ENCODE measurements around the gene BRD1. TPM values are rescaled to one million over a fixed set of nuclear protein-coding genes. Genes with fewer than 3 reads are reported as not detected.
A peak's percentile ranks its signal among the peaks of the same experiment; 100 is the strongest.
"Not testable (repeated sequence)": the region's sequence is repeated elsewhere in the genome, so short reads cannot be mapped to it uniquely, and the experiment has no call there.

The BRD1 gene
- total RNA-seq, 1 donor from 2014 or later, result 40.3 TPM

DNA sequence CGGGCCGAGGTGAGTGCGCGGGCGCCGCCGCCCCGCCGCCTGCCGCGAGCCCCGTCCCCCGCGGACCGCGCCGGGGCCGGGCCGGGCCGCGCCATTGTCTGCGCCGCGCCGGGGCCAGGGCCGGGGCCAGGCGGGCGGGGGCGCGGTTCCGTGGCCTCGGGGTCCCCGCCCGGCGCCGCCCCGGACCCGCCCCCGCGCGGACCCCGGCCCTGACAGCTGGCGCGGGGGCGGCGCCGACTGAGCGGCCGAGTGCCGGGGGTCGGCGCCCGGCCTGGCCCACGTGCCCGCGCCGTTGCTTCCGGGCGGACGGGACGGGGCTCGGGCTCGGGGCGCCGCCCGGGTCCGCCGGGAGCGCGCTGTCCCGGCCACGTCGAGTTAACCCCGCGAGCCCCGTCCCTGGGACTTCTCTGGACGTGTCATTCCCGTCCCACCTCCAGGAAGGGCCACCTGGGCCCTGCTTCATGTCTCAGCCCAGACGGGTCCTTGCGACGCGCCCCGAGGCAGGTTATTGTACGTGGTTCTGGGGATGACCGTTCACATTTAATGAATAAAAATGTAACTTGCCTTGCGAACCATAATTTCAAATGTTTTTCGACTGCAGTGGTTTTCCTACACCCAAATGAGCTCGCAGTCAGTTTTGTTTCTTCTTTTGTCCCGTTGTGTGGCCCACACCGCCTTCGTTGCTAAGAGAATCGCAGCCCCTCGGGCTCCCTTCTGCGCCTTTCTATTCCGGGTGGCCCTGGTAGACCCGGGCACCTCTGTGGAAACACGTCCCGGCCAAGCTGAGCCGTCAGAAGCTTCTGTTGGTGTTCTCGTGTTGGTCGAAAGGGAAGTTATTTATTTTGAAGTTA lies 26.5 kb upstream of the BRD1 start:
- no peaks in the 10 kb centered on the region for H3K9me3 Mint-ChIP-seq (ENCODE audit: unreplicated experiment)
- TF ChIP-seq, protein P1, sequence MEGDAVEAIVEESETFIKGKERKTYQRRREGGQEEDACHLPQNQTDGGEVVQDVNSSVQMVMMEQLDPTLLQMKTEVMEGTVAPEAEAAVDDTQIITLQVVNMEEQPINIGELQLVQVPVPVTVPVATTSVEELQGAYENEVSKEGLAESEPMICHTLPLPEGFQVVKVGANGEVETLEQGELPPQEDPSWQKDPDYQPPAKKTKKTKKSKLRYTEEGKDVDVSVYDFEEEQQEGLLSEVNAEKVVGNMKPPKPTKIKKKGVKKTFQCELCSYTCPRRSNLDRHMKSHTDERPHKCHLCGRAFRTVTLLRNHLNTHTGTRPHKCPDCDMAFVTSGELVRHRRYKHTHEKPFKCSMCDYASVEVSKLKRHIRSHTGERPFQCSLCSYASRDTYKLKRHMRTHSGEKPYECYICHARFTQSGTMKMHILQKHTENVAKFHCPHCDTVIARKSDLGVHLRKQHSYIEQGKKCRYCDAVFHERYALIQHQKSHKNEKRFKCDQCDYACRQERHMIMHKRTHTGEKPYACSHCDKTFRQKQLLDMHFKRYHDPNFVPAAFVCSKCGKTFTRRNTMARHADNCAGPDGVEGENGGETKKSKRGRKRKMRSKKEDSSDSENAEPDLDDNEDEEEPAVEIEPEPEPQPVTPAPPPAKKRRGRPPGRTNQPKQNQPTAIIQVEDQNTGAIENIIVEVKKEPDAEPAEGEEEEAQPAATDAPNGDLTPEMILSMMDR (IDR thresholded peaks at IDR 0.05; ENCODE audit: unreplicated experiment), result no peak
- H3K36me3 Mint-ChIP-seq (ENCODE audit: low read depth, unreplicated experiment), result peaks cover 13% of the 10 kb centered on the region
- peaks cover 23% of the 10 kb centered on the region for H3K27me3 Mint-ChIP-seq (ENCODE audit: unreplicated experiment)
- peak; percentile 35 for DNase-seq (ENCODE audit: low spot score)
- H3K27ac Mint-ChIP-seq (ENCODE audit: unreplicated experiment), result peak overlapping the region; percentile 86
- H3K4me3 Mint-ChIP-seq (ENCODE audit: unreplicated experiment), result peak overlapping the region; percentile 97
- H3K4me1 Mint-ChIP-seq (ENCODE audit: unreplicated experiment), result peaks cover 22% of the 10 kb centered on the region

DNA sequence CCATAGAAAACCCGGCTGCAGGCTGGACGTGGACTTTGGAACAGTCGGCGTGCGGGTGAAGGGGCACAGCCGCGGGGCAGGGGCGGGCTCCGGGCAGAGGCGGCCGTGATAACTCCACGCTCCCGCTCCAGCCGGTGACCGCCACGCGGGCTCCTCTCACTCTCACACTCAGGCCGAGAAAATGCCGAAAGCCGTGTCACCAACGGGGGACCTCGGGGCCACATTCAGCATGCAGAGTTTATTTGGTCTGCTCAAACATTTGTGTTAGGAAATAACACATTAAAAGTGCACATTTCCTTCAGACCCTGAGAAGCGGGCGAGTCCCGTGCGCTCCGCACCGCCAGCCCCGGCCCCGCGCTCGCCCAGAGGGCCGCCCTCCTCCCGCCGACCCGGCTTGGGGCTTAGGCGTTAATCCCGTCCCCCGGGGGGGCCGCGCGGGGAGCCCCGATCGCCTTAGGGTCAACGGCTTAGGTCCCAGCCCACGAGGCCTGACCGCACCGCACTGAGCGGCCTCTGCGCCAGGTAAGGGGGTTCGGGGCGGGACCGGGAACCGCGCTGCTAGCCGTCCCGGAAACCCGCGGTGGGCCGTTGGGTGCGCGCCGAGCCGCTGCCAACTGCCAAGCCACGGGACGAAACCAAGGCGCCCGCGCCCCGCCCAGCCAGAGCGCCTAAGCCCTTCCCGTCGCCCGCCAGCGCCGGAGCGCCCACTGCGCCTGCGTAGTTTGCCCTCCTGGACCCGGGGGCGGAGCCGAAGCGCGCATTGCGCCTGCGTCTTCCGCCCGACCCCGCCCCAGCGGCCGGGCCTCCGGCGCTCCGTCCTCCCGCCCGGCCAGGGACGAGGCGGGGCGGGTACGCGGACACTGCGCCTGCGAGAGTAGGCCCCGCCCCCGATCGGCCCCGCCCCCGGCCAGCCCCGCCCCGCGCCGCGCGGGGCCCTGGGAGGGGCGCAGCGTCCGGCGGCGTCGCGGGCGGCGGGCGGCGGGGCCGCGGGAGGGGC lies 25.5 kb upstream of the BRD1 start, which contains the start of gene ZBED4:
Gene ZBED4, plus strand, starts transcription at position 947 of the 997 bp plus-strand sequence. CDS start 29,819 bp downstream, outside the sequence.
- H3K4me1 Mint-ChIP-seq (ENCODE audit: unreplicated experiment), result peaks cover 18% of the 10 kb centered on the region
- peaks cover 24% of the 10 kb centered on the region for H3K27me3 Mint-ChIP-seq (ENCODE audit: unreplicated experiment)
- no peaks in the 10 kb centered on the region for H3K9me3 Mint-ChIP-seq (ENCODE audit: unreplicated experiment)
- peak within 1 kb of the TSS; percentile 86 for H3K27ac Mint-ChIP-seq (ENCODE audit: unreplicated experiment)
- H3K4me3 Mint-ChIP-seq (ENCODE audit: unreplicated experiment), result peak within 1 kb of the TSS; percentile 97
- peaks cover 8% of the 10 kb centered on the region for H3K36me3 Mint-ChIP-seq (ENCODE audit: low read depth, unreplicated experiment)
- DNase-seq (ENCODE audit: low spot score), result peak; percentile 100
- TF ChIP-seq, protein P1 (IDR thresholded peaks at IDR 0.05; ENCODE audit: unreplicated experiment), result no peak

DNA sequence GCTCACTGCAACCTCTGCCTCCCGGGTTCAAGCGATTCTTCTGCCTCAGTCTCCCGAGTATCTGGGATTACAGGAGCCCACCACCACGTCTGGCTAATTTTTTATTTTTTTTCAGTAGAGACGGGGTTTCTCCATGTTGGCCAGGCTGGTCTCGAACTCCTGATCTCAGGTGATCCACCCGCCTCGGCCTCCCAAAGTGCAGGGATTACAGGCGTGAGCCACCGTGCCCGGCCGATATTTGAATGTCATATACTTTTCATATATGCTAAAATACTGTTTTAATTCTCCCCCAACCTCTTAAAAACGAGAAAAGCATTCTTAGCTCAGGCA lies 24.9 kb upstream of the BRD1 start:
- H3K27me3 Mint-ChIP-seq (ENCODE audit: unreplicated experiment), result peaks cover 30% of the 10 kb centered on the region
- not testable (repeated sequence) for H3K9me3 Mint-ChIP-seq (ENCODE audit: unreplicated experiment)

DNA sequence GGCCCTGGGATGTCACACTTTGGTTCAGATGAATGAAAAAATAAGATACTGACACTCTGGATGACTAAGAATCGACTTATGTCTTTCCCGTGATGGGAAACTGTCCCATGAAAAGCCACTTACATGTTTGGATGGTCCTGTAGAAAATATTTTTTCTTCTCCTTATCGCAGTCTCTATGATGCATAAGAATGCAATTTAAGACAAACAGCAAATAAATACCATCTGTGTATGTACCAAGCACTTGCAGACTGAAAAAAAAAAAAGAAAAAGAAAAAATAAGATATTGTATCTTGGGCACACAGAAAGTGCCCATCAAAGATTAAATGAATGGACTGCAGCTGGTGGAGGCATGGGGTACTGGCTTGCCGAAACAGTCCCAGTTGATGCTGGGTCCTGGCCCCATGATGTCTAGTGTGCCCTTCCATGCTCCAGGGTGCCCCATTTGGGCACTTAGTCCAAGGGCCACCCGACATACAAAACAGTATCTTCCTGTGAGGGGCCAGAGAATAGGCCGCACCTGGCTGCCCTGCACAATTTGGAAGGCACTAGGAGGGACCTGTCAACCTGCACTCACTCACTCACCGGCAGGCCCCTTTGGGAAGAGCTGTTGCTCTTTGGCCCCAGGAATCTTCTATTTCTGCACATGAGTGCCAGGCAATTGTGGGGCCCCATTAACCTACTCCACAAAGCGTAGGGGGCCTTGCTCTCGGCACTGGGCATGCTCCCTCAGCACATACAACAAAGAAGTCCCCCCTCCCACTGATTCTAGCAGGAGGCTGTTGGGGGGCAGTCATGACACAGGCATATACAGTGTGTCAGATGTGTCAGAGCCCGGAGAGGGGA lies 23.5 kb upstream of the BRD1 start:
- H3K27me3 Mint-ChIP-seq (ENCODE audit: unreplicated experiment), result peaks cover 40% of the 10 kb centered on the region
- H3K27ac Mint-ChIP-seq (ENCODE audit: unreplicated experiment), result no peak overlapping the region

More for the DNA sequence above, 24.9 kb upstream of the BRD1 start:
- H3K4me1 Mint-ChIP-seq (ENCODE audit: unreplicated experiment), result peaks cover 18% of the 10 kb centered on the region
- not testable (repeated sequence) for DNase-seq (ENCODE audit: low spot score); H3K36me3 Mint-ChIP-seq (ENCODE audit: low read depth, unreplicated experiment); H3K27ac Mint-ChIP-seq (ENCODE audit: unreplicated experiment)
- H3K4me3 Mint-ChIP-seq (ENCODE audit: unreplicated experiment), result peak overlapping the region; percentile 69

More for the DNA sequence above, 23.5 kb upstream of the BRD1 start:
- H3K4me3 Mint-ChIP-seq (ENCODE audit: unreplicated experiment), result peak overlapping the region; percentile 19
- H3K4me1 Mint-ChIP-seq (ENCODE audit: unreplicated experiment), result peaks cover 18% of the 10 kb centered on the region
- TF ChIP-seq, protein P1 (IDR thresholded peaks at IDR 0.05; ENCODE audit: unreplicated experiment), result no peak
- H3K36me3 Mint-ChIP-seq (ENCODE audit: low read depth, unreplicated experiment), result peaks cover 8% of the 10 kb centered on the region
- no peak for DNase-seq (ENCODE audit: low spot score)
- H3K9me3 Mint-ChIP-seq (ENCODE audit: unreplicated experiment), result no peaks in the 10 kb centered on the region

All from endothelial cell (in vitro differentiated cells).